ENCODE measurements around the gene HEMK1.

- TF ChIP-seq CTCF (IDR thresholded peaks at IDR 0.05) (no peak), POLR2A (IDR thresholded peaks at IDR 0.05) (no peak)
These were observed 15.1 kb downstream of the HEMK1 start for GRCh38 chr3:50584391-50584790.

Measured in esophagus squamous epithelium (tissue), 4 donors.